MM.1S (cell line): ENCODE measurements around the gene SLC35F1.

Experiments
- CTCF ChIP-seq: fragments of 300-600 bp; sonication (generic); IDR thresholded peaks from 2 replicates; pipeline ENCODE4 v1.5.1; 2016; ENCODE audit warnings: antibody characterized with exemption, low read length, mixed read lengths
- EZH2 ChIP-seq: fragments of 300-600 bp; sonication (generic); optimal IDR thresholded peaks from 2 replicates; pipeline ENCODE3; 2017; ENCODE audit warnings: low read depth, mild to moderate bottlenecking, antibody characterized with exemption, low read length, mixed read lengths

GRCh38 chr6:117918454-117918853, 11.4 kb downstream of the SLC35F1 start:
- TF ChIP-seq CTCF (no peak), EZH2 (no peak)
